GM12891 (cell line): ENCODE results near the gene TMX3.

ENCODE experiments used
- DNase-seq: peaks from one replicate; pipeline ENCODE4 v3.0.0; 2011; ENCODE audit warnings: low spot score; ENCODE audit not compliant: insufficient read length
- FAIRE-seq: peaks from 2 replicates; lab custom pipeline; 2011; peaks lifted over from hg19 to GRCh38; lab: Jason Lieb, UNC
- PAX5 ChIP-seq: IDR thresholded peaks from 2 replicates; pipeline ENCODE4 v1.6.1; 2011; ENCODE audit warnings: low read length, moderate library complexity, mild to moderate bottlenecking; ENCODE audit not compliant: insufficient read depth, severe bottlenecking
- POLR2A ChIP-seq: IDR thresholded peaks from 2 replicates; pipeline ENCODE4 v1.6.1; 2011; ENCODE audit warnings: low read depth, low read length, control low read depth
- POLR2AphosphoS5 ChIP-seq: IDR thresholded peaks from 2 replicates; pipeline ENCODE4 v1.6.1; 2011; ENCODE audit warnings: low read depth, low read length, control low read depth
- POU2F2 ChIP-seq: IDR thresholded peaks from 2 replicates; pipeline ENCODE4 v1.6.1; 2011; ENCODE audit warnings: low read depth, mild to moderate bottlenecking, control low read depth, low read length, moderate library complexity
- SPI1 ChIP-seq: IDR thresholded peaks from 2 replicates; pipeline ENCODE4 v1.6.1; 2011; ENCODE audit warnings: low read depth, low read length, control low read depth
- TAF1 ChIP-seq: IDR thresholded peaks from 2 replicates; pipeline ENCODE4 v1.6.1; 2011; ENCODE audit warnings: low read depth, low read length, control low read depth

Gene TMX3

GRCh38 chr18:68735483-68736343 lies 20.8 kb upstream of the TMX3 start:
- DNase-seq: no peak
- peak; percentile 74 for FAIRE-seq
- no peak for TF ChIP-seq PAX5
- no peak for TF ChIP-seq POU2F2
- TF ChIP-seq POLR2AphosphoS5: no peak
- no peak for TF ChIP-seq POLR2A
- no peak for TF ChIP-seq SPI1

- FAIRE-seq (no peak), DNase-seq (no peak)
- TF ChIP-seq POU2F2 (no peak), PAX5 (no peak), TAF1 (no peak), POLR2A (no peak), SPI1 (no peak), POLR2AphosphoS5 (no peak)
Measured at GRCh38 chr18:68734308-68734707, 19.4 kb upstream of the TMX3 start.

GRCh38 chr18:68733707-68734106 lies 18.8 kb upstream of the TMX3 start:
- FAIRE-seq (no peak), DNase-seq (no peak)
- TF ChIP-seq POU2F2: no peak
- no peak for TF ChIP-seq PAX5
- TF ChIP-seq TAF1: no peak
- TF ChIP-seq POLR2AphosphoS5: no peak

GRCh38 chr18:68728081-68728700 lies 13.3 kb upstream of the TMX3 start:
- no peak for TF ChIP-seq PAX5
- no peak for TF ChIP-seq POU2F2
- TF ChIP-seq POLR2AphosphoS5: no peak
- TF ChIP-seq POLR2A: no peak
- no peak for TF ChIP-seq SPI1
- TF ChIP-seq TAF1: no peak
- no peak for FAIRE-seq

GRCh38 chr18:68727506-68727905 lies 12.6 kb upstream of the TMX3 start:
- TF ChIP-seq SPI1 (no peak), PAX5 (no peak), TAF1 (no peak), POU2F2 (no peak), POLR2A (no peak), POLR2AphosphoS5 (no peak)
- no peak for FAIRE-seq

More at GRCh38 chr18:68728081-68728700, 13.3 kb upstream of the TMX3 start:
- no peak for DNase-seq

GRCh38 chr18:68725346-68725745 lies 10.4 kb upstream of the TMX3 start:
- FAIRE-seq (no peak), DNase-seq (no peak)
- TF ChIP-seq PAX5: no peak
- TF ChIP-seq TAF1: no peak
- TF ChIP-seq POLR2AphosphoS5: no peak
- no peak for TF ChIP-seq SPI1
- no peak for TF ChIP-seq POU2F2
- TF ChIP-seq POLR2A: no peak

More at GRCh38 chr18:68727506-68727905, 12.6 kb upstream of the TMX3 start:
- DNase-seq: no peak

GRCh38 chr18:68724021-68724420 lies 9.1 kb upstream of the TMX3 start:
- no peak for TF ChIP-seq POLR2AphosphoS5
- TF ChIP-seq TAF1: no peak
- DNase-seq: no peak
- FAIRE-seq: no peak

- TF ChIP-seq PAX5: no peak
- TF ChIP-seq POLR2A: no peak
- FAIRE-seq (no peak), DNase-seq (no peak)
Measured at GRCh38 chr18:68723539-68723938, 8.6 kb upstream of the TMX3 start.

- FAIRE-seq: no peak
- DNase-seq: no peak
- TF ChIP-seq POU2F2 (no peak), POLR2AphosphoS5 (no peak), POLR2A (no peak), SPI1 (no peak), TAF1 (no peak), PAX5 (no peak)
Measured at GRCh38 chr18:68722821-68723220, 7.9 kb upstream of the TMX3 start.

GRCh38 chr18:68721681-68722583 lies 7.0 kb upstream of the TMX3 start:
- DNase-seq (no peak), FAIRE-seq (peak; percentile 84)
- TF ChIP-seq SPI1 (no peak), PAX5 (no peak), POLR2AphosphoS5 (no peak), POU2F2 (no peak), TAF1 (no peak), POLR2A (no peak)
